Measurements from ENCODE around the gene TRIM14.

GRCh38 chr9:98067184-98067583 is 51.8 kb downstream of the TRIM14 start:
- TF ChIP-seq POLR2A (IDR thresholded peaks at IDR 0.05) (no peak), CTCF (IDR thresholded peaks at IDR 0.05) (no peak)

Data from lower leg skin (tissue), 3 donors.